Right atrium auricular region (tissue), 2 donors: ENCODE results near the gene TMEM41B. TPM values are rescaled to one million over a fixed set of nuclear protein-coding genes. Genes with fewer than 3 reads are reported as not detected.

ENCODE experiments used
- DNase-seq: peaks from one replicate; pipeline ENCODE4 v3.0.0-alpha.2; 2019; ENCODE audit warnings: low spot score
- H3K27ac ChIP-seq, 2 donors: fragments of 200-600 bp; sonication (generic); 1 replicate in 1 of 2; 2 replicates in 1 of 2; pipeline ENCODE4 v1.5.1; 2016 to 2019
- H3K27me3 ChIP-seq, 2 donors: fragments of 200-600 bp; sonication (generic); one replicate each; pipeline versions ENCODE4 v1.5.1 to v1.6.0; 2017 to 2019
- H3K36me3 ChIP-seq: fragments of 200-600 bp; sonication (generic); one replicate; pipeline ENCODE4 v1.5.1; 2016
- H3K4me1 ChIP-seq, 2 donors: fragments of 200-600 bp; sonication (generic); one replicate each; pipeline versions ENCODE4 v1.5.1 to v1.6.0; 2017 to 2019
- H3K4me3 ChIP-seq, 2 donors: fragments of 200-600 bp; sonication (generic); 1 replicate in 1 of 2; 2 replicates in 1 of 2; pipeline ENCODE4 v1.5.1; 2017 to 2019; ENCODE audit warnings: mild to moderate bottlenecking in 1 of 2, moderate library complexity in 1 of 2
- H3K9me3 ChIP-seq, 2 donors: fragments of 200-600 bp; sonication (generic); one replicate each; pipeline ENCODE4 v1.5.1; 2019
- total RNA-seq, 2 donors: library from RNA; depleted of rRNA; stranded (reverse); fragments of >200 nt; gene quantifications; one replicate each; pipeline ENCODE4 v1.1.0, GENCODE V29; 2016
- TF ChIP-seq, protein P1 (sequence below), 2 donors: fragments of 200-600 bp; sonication (generic); IDR thresholded peaks; one replicate each; pipeline ENCODE4 v1.5.1; 2019; ENCODE audit warnings: antibody characterized with exemption in 2 of 2

The TMEM41B gene
- total RNA-seq, 2 donors from 2014 or later = 16.9 to 20.4 TPM

DNA sequence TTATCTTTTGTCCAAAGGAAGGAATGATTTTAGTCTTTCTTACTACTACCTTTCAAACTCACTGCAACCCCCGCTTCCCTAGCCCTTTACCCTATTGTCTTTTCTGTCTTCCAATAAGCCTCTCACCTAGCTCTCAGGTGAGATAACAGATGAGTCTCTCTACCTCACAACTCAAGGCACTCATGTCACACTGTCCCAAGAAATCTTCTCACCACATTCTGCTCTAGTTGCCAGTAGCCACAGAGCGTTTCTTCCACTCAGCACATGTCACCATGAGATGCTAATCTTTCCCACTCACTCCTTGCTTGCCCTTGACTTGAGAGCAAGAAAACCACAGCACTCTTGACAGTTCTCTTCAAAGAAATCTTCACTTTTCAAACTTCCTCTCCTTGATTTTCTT, 32.7 kb upstream of the TMEM41B start:
- Histone ChIP-seq H3K36me3 (no peaks in the 10 kb centered on the region), H3K4me1 (no peaks in the 10 kb centered on the region), H3K27ac (no peak overlapping the region), H3K4me3 (no peak overlapping the region), H3K27me3 (no peaks in the 10 kb centered on the region), H3K9me3 (no peaks in the 10 kb centered on the region)
- TF ChIP-seq, protein P1, sequence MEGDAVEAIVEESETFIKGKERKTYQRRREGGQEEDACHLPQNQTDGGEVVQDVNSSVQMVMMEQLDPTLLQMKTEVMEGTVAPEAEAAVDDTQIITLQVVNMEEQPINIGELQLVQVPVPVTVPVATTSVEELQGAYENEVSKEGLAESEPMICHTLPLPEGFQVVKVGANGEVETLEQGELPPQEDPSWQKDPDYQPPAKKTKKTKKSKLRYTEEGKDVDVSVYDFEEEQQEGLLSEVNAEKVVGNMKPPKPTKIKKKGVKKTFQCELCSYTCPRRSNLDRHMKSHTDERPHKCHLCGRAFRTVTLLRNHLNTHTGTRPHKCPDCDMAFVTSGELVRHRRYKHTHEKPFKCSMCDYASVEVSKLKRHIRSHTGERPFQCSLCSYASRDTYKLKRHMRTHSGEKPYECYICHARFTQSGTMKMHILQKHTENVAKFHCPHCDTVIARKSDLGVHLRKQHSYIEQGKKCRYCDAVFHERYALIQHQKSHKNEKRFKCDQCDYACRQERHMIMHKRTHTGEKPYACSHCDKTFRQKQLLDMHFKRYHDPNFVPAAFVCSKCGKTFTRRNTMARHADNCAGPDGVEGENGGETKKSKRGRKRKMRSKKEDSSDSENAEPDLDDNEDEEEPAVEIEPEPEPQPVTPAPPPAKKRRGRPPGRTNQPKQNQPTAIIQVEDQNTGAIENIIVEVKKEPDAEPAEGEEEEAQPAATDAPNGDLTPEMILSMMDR (IDR thresholded peaks at IDR 0.05) = no peak
- no peak for DNase-seq

DNA sequence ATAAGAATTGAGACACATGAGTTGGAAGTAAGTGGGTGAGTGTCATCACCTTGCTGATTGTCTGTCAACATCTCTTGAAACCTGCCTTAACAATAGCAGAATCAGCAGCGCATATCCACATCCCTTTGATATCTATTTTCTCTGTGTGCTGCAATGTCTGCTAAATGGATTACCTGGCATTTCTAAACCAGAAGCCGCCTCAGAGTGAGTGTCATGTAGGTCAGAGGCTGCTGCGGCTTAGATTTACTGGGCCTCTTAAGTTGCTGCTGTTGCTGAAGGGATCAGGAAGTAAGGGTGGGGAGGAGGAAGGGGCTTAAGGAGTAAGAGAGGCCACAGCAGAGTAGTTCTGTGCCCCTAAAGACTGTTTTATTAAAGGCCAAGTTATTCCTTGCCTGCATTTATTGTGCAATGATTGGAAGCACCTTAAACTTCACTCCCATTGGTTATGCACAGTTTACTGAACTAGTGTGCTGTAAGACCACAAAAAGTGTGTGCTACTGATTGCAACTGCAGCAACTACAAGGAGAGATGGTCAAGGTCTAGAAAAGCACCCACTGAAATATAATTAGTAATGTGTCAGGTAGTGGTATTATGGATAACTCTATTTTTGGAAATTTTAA, 29.8 kb upstream of the TMEM41B start:
- Histone ChIP-seq H3K27me3 (no peaks in the 10 kb centered on the region), H3K9me3 (no peaks in the 10 kb centered on the region), H3K4me1 (no peaks in the 10 kb centered on the region), H3K36me3 (no peaks in the 10 kb centered on the region), H3K4me3 (no peak overlapping the region), H3K27ac (no peak overlapping the region)
- no peak for DNase-seq
- TF ChIP-seq, protein P1 (IDR thresholded peaks at IDR 0.05) = no peak

DNA sequence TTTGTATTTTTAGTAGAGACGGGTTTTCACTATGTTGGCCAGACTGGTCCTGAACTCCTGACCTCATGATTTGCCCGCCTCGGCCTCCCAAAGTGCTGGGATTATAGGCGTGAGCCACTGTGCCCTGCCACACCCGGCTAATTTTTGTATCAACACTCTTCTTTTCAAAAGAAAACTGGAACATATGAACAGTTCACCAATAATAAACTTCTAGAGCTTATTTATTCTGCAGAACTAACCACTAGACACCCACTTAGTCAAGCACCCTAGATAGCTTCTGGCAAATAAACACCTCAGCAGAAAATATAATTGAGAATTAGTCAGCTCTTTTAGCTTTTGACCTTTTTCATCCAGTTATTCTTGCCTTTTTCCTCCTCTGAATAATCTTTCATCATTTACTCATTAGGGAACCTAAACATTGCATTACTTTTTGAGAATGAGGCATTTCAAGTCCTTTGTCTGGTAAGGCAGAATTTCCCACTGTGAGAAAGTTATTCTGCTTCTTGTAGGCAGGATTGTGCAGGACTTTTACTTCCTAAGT, 27.3 kb upstream of the TMEM41B start:
- TF ChIP-seq, protein P1 (IDR thresholded peaks at IDR 0.05) = no peak
- H3K4me3 ChIP-seq = no peak overlapping the region

DNA sequence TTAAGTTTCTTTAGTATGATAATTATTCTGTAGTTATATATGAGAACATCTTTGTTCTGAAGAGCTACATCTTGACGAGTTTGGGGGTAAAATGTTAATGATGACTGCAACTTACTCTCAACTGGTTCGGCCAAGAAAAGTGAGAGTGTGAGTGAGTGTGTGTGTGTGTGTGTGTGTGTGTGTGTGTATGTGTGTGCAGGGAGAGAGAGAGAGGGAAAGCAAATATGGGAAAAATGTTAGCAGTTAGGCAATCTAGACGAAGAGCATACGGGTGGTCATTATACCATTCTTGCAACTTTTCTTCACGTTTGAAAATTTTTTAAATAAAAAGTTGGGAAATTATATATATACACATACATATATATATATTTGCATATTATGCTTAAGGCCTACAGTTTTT, 18.3 kb upstream of the TMEM41B start:
- Histone ChIP-seq H3K27ac (no peak overlapping the region), H3K27me3 (no peaks in the 10 kb centered on the region), H3K4me1 (no peaks in the 10 kb centered on the region), H3K4me3 (no peak overlapping the region), H3K9me3 (no peaks in the 10 kb centered on the region), H3K36me3 (no peaks in the 10 kb centered on the region)
- TF ChIP-seq, protein P1 (IDR thresholded peaks at IDR 0.05) = no peak
- DNase-seq = no peak

More for the DNA sequence above, 27.3 kb upstream of the TMEM41B start:
- no peaks in the 10 kb centered on the region for H3K36me3 ChIP-seq
- DNase-seq = no peak
- H3K4me1 ChIP-seq = no peaks in the 10 kb centered on the region
- H3K27ac ChIP-seq = no peak overlapping the region
- H3K27me3 ChIP-seq = no peaks in the 10 kb centered on the region
- no peaks in the 10 kb centered on the region for H3K9me3 ChIP-seq

DNA sequence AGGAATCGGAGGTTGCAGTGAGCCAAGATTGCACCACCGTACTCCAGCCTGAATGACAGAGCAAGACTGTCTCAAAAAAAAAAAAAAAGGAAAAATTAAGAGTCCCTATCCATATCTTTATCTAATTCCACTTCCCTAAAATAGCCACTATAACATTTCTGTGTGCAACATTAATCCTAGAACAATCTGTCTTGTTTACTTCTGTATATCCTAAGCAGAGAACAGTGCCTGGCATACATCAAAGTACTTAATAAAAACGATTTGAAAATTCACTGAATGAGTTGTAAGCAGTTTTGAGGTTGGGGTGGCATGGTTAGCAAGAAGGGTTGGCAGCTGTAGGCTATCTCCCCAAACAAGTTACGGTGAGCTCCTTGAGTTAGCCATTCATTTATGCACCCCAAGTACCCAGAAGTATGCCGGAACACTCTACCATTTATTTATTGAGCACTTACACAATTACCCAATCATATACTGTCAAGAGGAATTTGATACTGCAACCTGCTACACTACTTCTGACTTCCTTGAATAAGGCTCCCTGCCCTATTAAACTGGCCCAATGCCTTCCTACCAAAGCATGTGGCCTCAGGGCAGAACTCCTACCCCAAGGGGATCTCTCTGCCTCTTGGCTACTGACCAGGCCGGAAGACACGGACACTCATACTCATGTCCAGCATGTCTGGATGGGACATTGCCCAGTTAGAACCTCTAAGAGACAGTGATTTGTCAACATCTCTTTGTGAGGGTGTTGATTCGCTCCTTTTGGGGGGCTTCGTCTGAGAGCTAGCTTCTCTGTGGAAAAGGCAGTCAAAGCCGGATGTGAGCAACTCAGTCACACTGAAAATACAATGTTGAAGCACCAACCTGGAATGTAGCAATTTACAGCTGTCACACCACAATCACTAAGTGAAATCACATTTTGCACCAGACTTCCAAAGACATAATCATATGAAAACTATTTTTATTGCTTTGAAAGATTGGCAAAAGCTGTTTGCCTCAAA, 16.3 kb upstream of the TMEM41B start:
- TF ChIP-seq, protein P1 (IDR thresholded peaks at IDR 0.05) = no peak
- no peaks in the 10 kb centered on the region for H3K9me3 ChIP-seq
- DNase-seq = no peak
- H3K27me3 ChIP-seq = no peaks in the 10 kb centered on the region
- H3K4me1 ChIP-seq = no peaks in the 10 kb centered on the region
- no peak overlapping the region for H3K27ac ChIP-seq
- H3K36me3 ChIP-seq = no peaks in the 10 kb centered on the region
- H3K4me3 ChIP-seq = no peak overlapping the region
